ENCODE measurements around the gene PKIB. TPM values are rescaled to one million over a fixed set of nuclear protein-coding genes. Genes with fewer than 3 reads are reported as not detected.

PKIB gene
- total and polyA plus RNA-seq, 10 of the 15 experiments (the other 5 are each of a cell fraction or from before 2014, with no cell fraction given), result 0.20 to 1.8 (median 0.87) TPM

DNA sequence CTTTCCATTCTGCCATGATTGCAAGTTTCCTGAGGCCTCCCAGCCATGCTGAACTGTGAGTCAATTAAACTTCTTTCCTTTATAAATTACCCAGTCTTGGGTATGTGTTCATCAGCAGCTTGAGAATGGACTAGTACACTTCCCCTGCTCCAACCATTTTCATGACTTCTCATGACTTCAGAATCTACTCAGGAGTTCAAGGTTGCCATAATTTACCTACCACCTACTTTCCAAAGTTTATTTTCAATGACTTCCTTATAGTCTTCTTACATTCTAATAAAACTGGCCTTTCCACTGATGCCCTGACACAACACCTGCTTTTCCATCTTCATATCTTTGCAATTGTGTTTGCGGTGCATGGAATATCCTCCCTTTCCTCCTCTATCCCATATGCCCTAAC is 31.2 kb upstream of the PKIB start:
- CTCF ChIA-PET, result no interaction called here
- H3K9ac ChIP-seq (ENCODE audit: control insufficient read depth, insufficient read depth, low read length), result no peak overlapping the region
- in situ Hi-C loops (cut with MboI) (no loop called here), intact Hi-C loops (cut with micrococcal nuclease; ENCODE audit: unreplicated experiment) (no loop called here)
- no peak overlapping the region for H2AFZ ChIP-seq (ENCODE audit: control insufficient read depth, low read depth, low read length)
- H3K27me3 ChIP-seq (replicated peaks in 1 of 2; ENCODE audit: control insufficient read depth in 2 of 2, insufficient read depth in 2 of 2, low read length in 1 of 2), result no peaks in the 10 kb centered on the region
- no peak for DNase-seq (ENCODE audit: low read depth, low spot score)
- H3K79me2 ChIP-seq (ENCODE audit: control insufficient read depth, insufficient read depth, low read length), result no peaks in the 10 kb centered on the region
- H3K4me2 ChIP-seq (ENCODE audit: control insufficient read depth, insufficient read depth), result no peak overlapping the region
- H3K36me3 ChIP-seq (ENCODE audit: control insufficient read depth in 2 of 2, insufficient read depth in 2 of 2, low read length in 1 of 2), result no peaks in the 10 kb centered on the region
- SMC1A ChIA-PET (ENCODE audit: uncharacterized antibody, unreplicated experiment), result interaction anchor here (1.4 kb wide), 1 partner anchor 148 kb away, joined by 3 read pairs; no protein-coding TSS in a partner anchor
- BruUV-seq (replicated peaks), result no TSS peak
- RAD21 ChIA-PET (ENCODE audit: unreplicated experiment), result no interaction called here
- no peaks in the 10 kb centered on the region for H3K9me3 ChIP-seq (replicated peaks; ENCODE audit: control insufficient read depth, insufficient read depth, low read length)
- TF ChIP-seq ZNF217 (IDR thresholded peaks at IDR 0.05) (no peak), CEBPB (IDR thresholded peaks at IDR 0.05; ENCODE audit: borderline replicate concordance in 1 of 2, low read depth in 2 of 2, low read length in 2 of 2) (no peak), BHLHE40 (IDR thresholded peaks at IDR 0.05; ENCODE audit: borderline replicate concordance in 1 of 2, low read depth in 2 of 2, low read length in 1 of 2) (no peak), ZNF207 (IDR thresholded peaks at IDR 0.05; ENCODE audit: borderline replicate concordance) (no peak), LARP7 (IDR thresholded peaks at IDR 0.05) (no peak), BCL11A (IDR thresholded peaks at IDR 0.05; ENCODE audit: low read depth, low read length) (no peak)
- TF ChIP-seq, protein P1, sequence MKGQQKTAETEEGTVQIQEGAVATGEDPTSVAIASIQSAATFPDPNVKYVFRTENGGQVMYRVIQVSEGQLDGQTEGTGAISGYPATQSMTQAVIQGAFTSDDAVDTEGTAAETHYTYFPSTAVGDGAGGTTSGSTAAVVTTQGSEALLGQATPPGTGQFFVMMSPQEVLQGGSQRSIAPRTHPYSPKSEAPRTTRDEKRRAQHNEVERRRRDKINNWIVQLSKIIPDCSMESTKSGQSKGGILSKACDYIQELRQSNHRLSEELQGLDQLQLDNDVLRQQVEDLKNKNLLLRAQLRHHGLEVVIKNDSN (IDR thresholded peaks at IDR 0.05; ENCODE audit: borderline replicate concordance, extremely low read length, insufficient read depth, low read depth, low read length), result no peak
- no peak overlapping the region for H3K27ac ChIP-seq (ENCODE audit: control insufficient read depth, insufficient read depth)
- POLR2A ChIA-PET, result no interaction called here
- no peak for ATAC-seq
- H3K4me3 ChIP-seq, result no peak overlapping the region
- no peak for FAIRE-seq
- H3K4me1 ChIP-seq (ENCODE audit: control insufficient read depth, insufficient read depth, low read length), result no peaks in the 10 kb centered on the region
- 94% methylated on average over 1 of the region's 1 CpG for WGBS (ENCODE audit: insufficient coverage, insufficient replicate concordance, low lambda C conversion rate, missing lambda C conversion rate)
- H4K20me1 ChIP-seq (ENCODE audit: control insufficient read depth, insufficient read depth), result no peaks in the 10 kb centered on the region

Data from GM12878 (cell line).